IMR-90 (cell line): ENCODE data around the gene RUNX3. TPM values are rescaled to one million over a fixed set of nuclear protein-coding genes. Genes with fewer than 3 reads are reported as not detected.

Experiments
- ATAC-seq: fragments of 200-7000 bp; cut with Tn5 transposase; 2 replicates; pipeline ENCODE4 v1.9.1; 2020; ENCODE audit warnings: low read depth, mild to moderate bottlenecking, moderate library complexity
- BruUV-seq: library from RNA; stranded (reverse); fragments of 400-500 nt; replicated peaks from 2 replicates; lab custom pipeline; 2021; lab: Mats Ljungman, UMichigan
- CTCF ChIA-PET: fragments of 300-600 bp; formaldehyde crosslinking; extraction: SDS; loops from one replicate; lab custom pipeline; 2021; ENCODE audit warnings: antibody characterized with exemption; lab: Yijun Ruan, JAX
- POLR2A ChIA-PET: fragments of 300-600 bp; sonication (Branson Sonifier 250); formaldehyde crosslinking; loops from one replicate; lab custom pipeline; 2022; ENCODE audit warnings: antibody characterized with exemption; ENCODE audit not compliant: unreplicated experiment; lab: Charles Lee
- DNase-seq: peaks from one replicate; pipeline ENCODE4 v3.0.0; 2013
- H2AFZ ChIP-seq: replicated peaks from 2 replicates; pipeline ENCODE3; 2013; ENCODE audit warnings: low read length, mild to moderate bottlenecking; ENCODE audit not compliant: poor library complexity
- H2AK5ac ChIP-seq: 2 replicates; pipeline ENCODE4 v1.6.1; 2013; ENCODE audit warnings: low read depth, low read length, inconsistent platforms
- H2AK9ac ChIP-seq: replicated peaks from 2 replicates; pipeline ENCODE3; 2013; ENCODE audit warnings: mild to moderate bottlenecking, low read depth, low read length, moderate library complexity; ENCODE audit not compliant: poor library complexity
- H2BK120ac ChIP-seq: 2 replicates; pipeline ENCODE4 v1.6.1; 2013; ENCODE audit warnings: low read depth, low read length, inconsistent platforms
- H2BK15ac ChIP-seq: 3 replicates; pipeline ENCODE4 v1.6.1; 2013; ENCODE audit warnings: low read depth, low read length, inconsistent platforms
- H2BK20ac ChIP-seq: 2 replicates; pipeline ENCODE4 v1.6.1; 2013; ENCODE audit warnings: low read depth, mild to moderate bottlenecking, inconsistent platforms, low read length, moderate library complexity
- H2BK5ac ChIP-seq: 2 replicates; pipeline ENCODE4 v1.6.1; 2013; ENCODE audit warnings: mild to moderate bottlenecking, low read depth, low read length, inconsistent platforms; ENCODE audit not compliant: poor library complexity, severe bottlenecking
- H3K14ac ChIP-seq: replicated peaks from 2 replicates; pipeline ENCODE4 v1.6.1; 2013; ENCODE audit warnings: low read depth, low read length, inconsistent platforms
- H3K18ac ChIP-seq: 2 replicates; pipeline ENCODE4 v1.6.1; 2013; ENCODE audit warnings: low read depth, low read length, control low read depth
- H3K23ac ChIP-seq: 2 replicates; pipeline ENCODE4 v1.6.1; 2013; ENCODE audit warnings: low read depth, low read length, inconsistent platforms
- H3K27ac ChIP-seq: 2 replicates; pipeline ENCODE4 v1.5.1; 2013; ENCODE audit warnings: mild to moderate bottlenecking, control low read depth, low read length; ENCODE audit not compliant: insufficient read depth
- H3K27me3 ChIP-seq: 2 replicates; pipeline ENCODE4 v1.6.1; 2013; ENCODE audit warnings: low read length; ENCODE audit not compliant: control insufficient read depth, insufficient read depth
- H3K36me3 ChIP-seq: 2 replicates; pipeline ENCODE4 v1.6.1; 2013; ENCODE audit warnings: low read length, mixed read lengths; ENCODE audit not compliant: control insufficient read depth, insufficient read depth
- H3K4ac ChIP-seq: 2 replicates; pipeline ENCODE4 v1.6.1; 2013; ENCODE audit warnings: low read depth, low read length, inconsistent platforms
- H3K4me1 ChIP-seq: 2 replicates; pipeline ENCODE4 v1.6.1; 2013; ENCODE audit warnings: low read length, mixed read lengths; ENCODE audit not compliant: control insufficient read depth, insufficient read depth
- H3K4me2 ChIP-seq: 2 replicates; pipeline ENCODE4 v1.6.1; 2013; ENCODE audit warnings: low read depth, mild to moderate bottlenecking, control low read depth, low read length, moderate library complexity
- H3K4me3 ChIP-seq: 2 replicates; pipeline ENCODE4 v1.5.1; 2013; ENCODE audit warnings: low read depth, mild to moderate bottlenecking, control low read depth, low read length, moderate library complexity; ENCODE audit not compliant: insufficient read depth
- H3K56ac ChIP-seq: 2 replicates; pipeline ENCODE4 v1.6.1; 2013; ENCODE audit warnings: low read length, inconsistent platforms; ENCODE audit not compliant: insufficient read depth; ENCODE audit errors: extremely low read depth
- H3K79me1 ChIP-seq, 2 experiments: 2 replicates each; pipeline ENCODE4 v1.6.1; 2013; ENCODE audit warnings: low read length in 2 of 2, inconsistent platforms in 1 of 2, low read depth in 1 of 2
- H3K9ac ChIP-seq: 2 replicates; pipeline ENCODE4 v1.6.1; 2013; ENCODE audit warnings: low read depth, low read length, control low read depth
- H3K9me1 ChIP-seq: 2 replicates; pipeline ENCODE4 v1.6.1; 2013; ENCODE audit warnings: low read length, inconsistent platforms; ENCODE audit not compliant: insufficient read depth
- H3K9me3 ChIP-seq: 2 replicates; pipeline ENCODE4 v1.6.1; 2013; ENCODE audit warnings: low read length; ENCODE audit not compliant: control insufficient read depth, insufficient read depth
- H4K20me1 ChIP-seq: 2 replicates; pipeline ENCODE4 v1.6.1; 2013; ENCODE audit warnings: low read length, inconsistent platforms; ENCODE audit not compliant: insufficient read depth
- H4K5ac ChIP-seq: 2 replicates; pipeline ENCODE4 v1.6.1; 2013; ENCODE audit warnings: mild to moderate bottlenecking, low read depth, low read length, control low read depth
- H4K8ac ChIP-seq, 2 experiments: 2 replicates each; pipeline ENCODE4 v1.6.1; 2013; ENCODE audit warnings: low read depth in 2 of 2, low read length in 2 of 2, control low read depth in 1 of 2, inconsistent platforms in 1 of 2
- H4K91ac ChIP-seq: 2 replicates; pipeline ENCODE4 v1.6.1; 2013; ENCODE audit warnings: low read depth, low read length, inconsistent platforms; ENCODE audit not compliant: insufficient read depth
- BHLHE40 ChIP-seq: fragments of 150-350 bp; IDR thresholded peaks from 2 replicates; pipeline ENCODE4 v1.6.1; 2016; ENCODE audit warnings: mild to moderate bottlenecking, low read depth, low read length
- CEBPB ChIP-seq: IDR thresholded peaks from 2 replicates; pipeline ENCODE4 v1.6.1; 2012; ENCODE audit warnings: low read depth, low read length, improper control_type of control experiment
- CHD1 ChIP-seq: IDR thresholded peaks from 2 replicates; pipeline ENCODE4 v1.6.1; 2012; ENCODE audit warnings: low read depth, low read length, improper control_type of control experiment
- ELK1 ChIP-seq: fragments of 150-350 bp; IDR thresholded peaks from 2 replicates; pipeline ENCODE4 v1.6.1; 2016; ENCODE audit warnings: low read depth, mild to moderate bottlenecking, low read length, moderate library complexity, borderline replicate concordance
- FOS ChIP-seq: fragments of 150-350 bp; IDR thresholded peaks from 2 replicates; pipeline ENCODE4 v1.6.1; 2016; ENCODE audit warnings: low read depth, low read length
- MAFK ChIP-seq: IDR thresholded peaks from 2 replicates; pipeline ENCODE4 v1.6.1; 2012; ENCODE audit warnings: low read depth, low read length, improper control_type of control experiment
- MAZ ChIP-seq: IDR thresholded peaks from 2 replicates; pipeline ENCODE4 v1.6.1; 2012; ENCODE audit warnings: low read depth, mild to moderate bottlenecking, low read length, improper control_type of control experiment, moderate library complexity, borderline replicate concordance
- MXI1 ChIP-seq: IDR thresholded peaks from 2 replicates; pipeline ENCODE4 v1.6.1; 2012; ENCODE audit warnings: low read depth, mild to moderate bottlenecking, low read length, moderate library complexity, borderline replicate concordance
- NFE2L2 ChIP-seq: fragments of 150-350 bp; IDR thresholded peaks from 2 replicates; pipeline ENCODE4 v1.6.1; 2016; ENCODE audit warnings: low read depth, mild to moderate bottlenecking, low read length
- POLR2A ChIP-seq: IDR thresholded peaks from 2 replicates; pipeline ENCODE4 v1.6.1; 2012; ENCODE audit warnings: mild to moderate bottlenecking, low read depth, low read length
- RAD21 ChIP-seq: IDR thresholded peaks from 2 replicates; pipeline ENCODE4 v1.6.1; 2012; ENCODE audit warnings: low read length, improper control_type of control experiment
- RCOR1 ChIP-seq: IDR thresholded peaks from 2 replicates; pipeline ENCODE4 v1.6.1; 2012; ENCODE audit warnings: mild to moderate bottlenecking, low read length, improper control_type of control experiment; ENCODE audit not compliant: insufficient replicate concordance
- RFX5 ChIP-seq: IDR thresholded peaks from 2 replicates; pipeline ENCODE4 v1.8.0; 2012; ENCODE audit warnings: low read depth, mild to moderate bottlenecking, low read length, moderate library complexity
- SMC3 ChIP-seq: fragments of 150-350 bp; IDR thresholded peaks from 2 replicates; pipeline ENCODE4 v1.6.1; 2016; ENCODE audit warnings: low read depth, mild to moderate bottlenecking, antibody characterized with exemption, low read length, moderate library complexity
- USF2 ChIP-seq: fragments of 150-350 bp; IDR thresholded peaks from 2 replicates; pipeline ENCODE4 v1.6.1; 2017; ENCODE audit warnings: mild to moderate bottlenecking, antibody characterized with exemption, low read length, low read depth
- WGBS, 2 experiments: methylation state at CpG; one replicate each; pipeline versions ENCODE4 v1.1.5 to v1.1.7; 2013; ENCODE audit warnings: missing lambda C conversion rate in 2 of 2; ENCODE audit not compliant: insufficient read length in 1 of 2; ENCODE audit errors: extremely low coverage in 2 of 2; 5-methylcytosine and 5-hydroxymethylcytosine counted together
- dilution Hi-C: fragments of 300-500 bp; cut with HindIII; formaldehyde crosslinking; loops from one replicate; pipeline ENCODE4 v1.14.3; 2018; ENCODE audit warnings: low sequenced_read_pairs; ENCODE audit not compliant: unreplicated experiment
- in situ Hi-C: fragments of 300-500 bp; cut with MboI; formaldehyde crosslinking; loops from 3 replicates; pipeline ENCODE4 v1.14.3; 2019; ENCODE audit warnings: low sequenced_read_pairs, inconsistent platforms, mixed read lengths
- intact Hi-C: fragments of 100-400 bp; cut with micrococcal nuclease; formaldehyde crosslinking; loops from 2 replicates; pipeline ENCODE4 v1.10.0; 2022
- polyA plus RNA-seq, 3 experiments: library from polyadenylated mRNA; depleted of rRNA; stranded (reverse); fragments of >200 nt; gene quantifications; 2 replicates each; pipeline ENCODE4 v1.2.3, GENCODE V29; 2012; ENCODE audit warnings: low replicate concordance in 1 of 3
- total RNA-seq: library from RNA; depleted of rRNA; stranded (reverse); fragments of >200 nt; gene quantifications from 2 replicates; pipeline ENCODE4 v1.2.3, GENCODE V29; 2012

RUNX3 gene
- total and polyA plus RNA-seq, 2 of the 4 experiments (the other 2 are of a cell fraction): 0.07 TPM; not detected in 1

GRCh38 chr1:24868016-24868875 is 61.8 kb downstream of the RUNX3 start:
- no peak overlapping the region for H3K27ac ChIP-seq
- POLR2A ChIA-PET: no interaction called here
- in situ Hi-C loops: no loop called here
- TF ChIP-seq POLR2A (no peak), BHLHE40 (no peak), FOS (no peak), ELK1 (no peak), RFX5 (no peak), NFE2L2 (no peak), CHD1 (no peak), MAFK (no peak), MXI1 (no peak), CEBPB (no peak), RCOR1 (no peak), SMC3 (no peak), USF2 (no peak), MAZ (no peak), RAD21 (no peak)

More at GRCh38 chr1:24868016-24868875, 61.8 kb downstream of the RUNX3 start:
- H4K91ac ChIP-seq: no peak overlapping the region
- DNase-seq: no peak
- H2BK15ac ChIP-seq: no peak overlapping the region
- H3K27me3 ChIP-seq: peaks cover 45% of the 10 kb centered on the region
- no peaks in the 10 kb centered on the region for H4K20me1 ChIP-seq
- no peak overlapping the region for H3K14ac ChIP-seq
- no peak overlapping the region for H3K4me3 ChIP-seq
- no peak overlapping the region for H4K8ac ChIP-seq
- 70% methylated on average over 5 of the region's 22 CpGs; no CpG with 5 or more reads in 1 of the 2 experiments for WGBS, 2 experiments
- dilution Hi-C loops (no loop called here), intact Hi-C loops (no loop called here)
- H2BK5ac ChIP-seq: no peak overlapping the region
- no peaks in the 10 kb centered on the region for H3K79me1 ChIP-seq
- CTCF ChIA-PET: interaction anchor here (0.9 kb wide), 2 partner anchors 30 to 38 kb away, joined by 3 read pairs; no protein-coding TSS in a partner anchor
- peaks cover 4% of the 10 kb centered on the region; the same call in 1 of the 2 replicates for H3K9me1 ChIP-seq
- no peak overlapping the region for H2AK9ac ChIP-seq
- no peak overlapping the region for H3K4me2 ChIP-seq
- no peak overlapping the region for H2BK120ac ChIP-seq
- H2AK5ac ChIP-seq: no peak overlapping the region
- no peak for ATAC-seq
- no peak overlapping the region for H4K5ac ChIP-seq
- H3K4me1 ChIP-seq: no peaks in the 10 kb centered on the region
- H3K9ac ChIP-seq: no peak overlapping the region
- H3K18ac ChIP-seq: no peak overlapping the region
- H3K36me3 ChIP-seq: no peaks in the 10 kb centered on the region
- H3K4ac ChIP-seq: no peak overlapping the region
- H3K9me3 ChIP-seq: no peaks in the 10 kb centered on the region
- no peak overlapping the region for H2BK20ac ChIP-seq
- no TSS peak for BruUV-seq
- H3K56ac ChIP-seq: no peak overlapping the region
- H2AFZ ChIP-seq: peak overlapping the region; percentile 34
- H3K23ac ChIP-seq: no peak overlapping the region
